SK-N-SH (cell line): ENCODE data around the gene CCNL1. TPM values are rescaled to one million over a fixed set of nuclear protein-coding genes. Genes with fewer than 3 reads are reported as not detected.

ENCODE experiments used
- CTCF ChIA-PET: fragments of 300-600, 350-600 bp; formaldehyde crosslinking; extraction: SDS; loops from one replicate; lab custom pipeline; 2021; lab: Yijun Ruan, JAX
- POLR2A ChIA-PET: fragments of 350-600 bp; sonication (Branson Sonifier 250); formaldehyde crosslinking; extraction: SDS; loops from one replicate; lab custom pipeline; 2020; ENCODE audit warnings: antibody characterized with exemption, inconsistent platforms; lab: Yijun Ruan, JAX
- DNase-seq: peaks from one replicate; pipeline ENCODE4 v3.0.0; 2012
- H2AFZ ChIP-seq: fragments of 200-600 bp; sonication (generic); 2 replicates; pipeline ENCODE4 v1.8.1; 2016; ENCODE audit warnings: antibody characterized with exemption, mild to moderate bottlenecking, low read depth
- H3F3A ChIP-seq: fragments of 200-600 bp; sonication (generic); replicated peaks from 2 replicates; pipeline ENCODE3; 2016; ENCODE audit warnings: antibody characterized with exemption, mild to moderate bottlenecking; ENCODE audit not compliant: insufficient read depth
- H3K27ac ChIP-seq, 2 experiments: fragments of 200-500 bp in 1 of 2; fragments of 200-600 bp in 1 of 2; sonication (Bioruptor generic) in 1 of 2; sonication (generic), shearing (Covaris generic) in 1 of 2; 2 replicates each; pipeline versions ENCODE4 v1.5.1 to v1.6.1; 2014 to 2016; ENCODE audit warnings: low read depth in 2 of 2, inconsistent platforms in 1 of 2, low read length in 1 of 2, mild to moderate bottlenecking in 1 of 2, mixed read lengths in 1 of 2
- H3K27me3 ChIP-seq: fragments of 200-600 bp; sonication (generic), shearing (Covaris generic); 2 replicates; pipeline ENCODE4 v1.6.1; 2016; ENCODE audit warnings: mixed run types; ENCODE audit not compliant: insufficient read depth
- H3K36me3 ChIP-seq, 2 experiments: fragments of 200-500 bp in 1 of 2; fragments of 200-600 bp in 1 of 2; sonication (Bioruptor generic) in 1 of 2; sonication (generic) in 1 of 2; replicated peaks in 1 of 2; 2 replicates each; pipeline versions ENCODE3 to v1.5.1; 2014 to 2016; ENCODE audit warnings: low read length in 1 of 2, mild to moderate bottlenecking in 1 of 2; ENCODE audit not compliant: insufficient read depth in 2 of 2, control insufficient read depth in 1 of 2
- H3K4me1 ChIP-seq, 2 experiments: fragments of 200-500 bp in 1 of 2; fragments of 200-600 bp in 1 of 2; sonication (Bioruptor generic) in 1 of 2; sonication (generic), shearing (Covaris generic) in 1 of 2; 2 replicates each; pipeline versions ENCODE4 v1.5.1 to v1.6.1; 2014 to 2016; ENCODE audit warnings: low read depth in 1 of 2, low read length in 1 of 2, mixed run types in 1 of 2; ENCODE audit not compliant: insufficient read depth in 2 of 2, control insufficient read depth in 1 of 2
- H3K4me2 ChIP-seq: fragments of 200-600 bp; sonication (generic), shearing (Covaris generic); 2 replicates; pipeline ENCODE4 v1.6.1; 2017; ENCODE audit warnings: mixed run types
- H3K4me3 ChIP-seq, 2 experiments: fragments of 200-500 bp in 1 of 2; fragments of 200-600 bp in 1 of 2; sonication (Bioruptor generic) in 1 of 2; sonication (generic), shearing (Covaris generic) in 1 of 2; 2 replicates each; pipeline versions ENCODE4 v1.5.1 to v1.8.1; 2014 to 2016; ENCODE audit warnings: low read depth in 2 of 2, inconsistent platforms in 1 of 2, low read length in 1 of 2, mild to moderate bottlenecking in 1 of 2, mixed read lengths in 1 of 2, moderate library complexity in 1 of 2
- H3K79me2 ChIP-seq: fragments of 200-600 bp; sonication (generic); 2 replicates; pipeline ENCODE4 v1.8.1; 2017; ENCODE audit warnings: mild to moderate bottlenecking; ENCODE audit not compliant: insufficient read depth
- H3K9ac ChIP-seq: fragments of 200-600 bp; sonication (generic); 2 replicates; pipeline ENCODE4 v1.6.1; 2017; ENCODE audit warnings: mixed run types
- H3K9me2 ChIP-seq: fragments of 200-600 bp; sonication (generic); 2 replicates; pipeline ENCODE4 v1.6.1; 2017; ENCODE audit warnings: mixed run types
- H3K9me3 ChIP-seq: fragments of 200-600 bp; sonication (generic); 2 replicates; pipeline ENCODE4 v1.6.1; 2017; ENCODE audit warnings: mixed run types, mild to moderate bottlenecking, moderate library complexity
- H4K20me1 ChIP-seq: fragments of 200-600 bp; sonication (generic); 2 replicates; pipeline ENCODE4 v1.6.1; 2017; ENCODE audit warnings: mild to moderate bottlenecking, mixed run types; ENCODE audit not compliant: insufficient read depth
- CHD2 ChIP-seq: fragments of 150-350 bp; IDR thresholded peaks from 2 replicates; pipeline ENCODE4 v1.6.1; 2018; ENCODE audit warnings: low read length; ENCODE audit not compliant: partially characterized antibody
- ELF1 ChIP-seq: IDR thresholded peaks from 2 replicates; pipeline ENCODE4 v1.4.0; 2012
- EZH2phosphoT487 ChIP-seq: fragments of 200-600 bp; sonication (generic); IDR thresholded peaks from 2 replicates; pipeline ENCODE4 v1.6.1; 2017; ENCODE audit warnings: low read depth, mixed run types, mild to moderate bottlenecking, antibody characterized with exemption, moderate library complexity, borderline replicate concordance
- GABPA ChIP-seq: IDR thresholded peaks from 2 replicates; pipeline ENCODE4 v1.4.0; 2012; ENCODE audit warnings: low read depth, mild to moderate bottlenecking
- POLR2AphosphoS5 ChIP-seq: IDR thresholded peaks from 2 replicates; pipeline ENCODE4 v1.6.1; 2012; ENCODE audit warnings: low read depth, low read length
- RCOR1 ChIP-seq: fragments of 150-350 bp; IDR thresholded peaks from 2 replicates; pipeline ENCODE4 v1.6.1; 2017; ENCODE audit warnings: antibody characterized with exemption, low read length
- RFX5 ChIP-seq: IDR thresholded peaks from 2 replicates; pipeline ENCODE4 v1.6.1; 2012; ENCODE audit warnings: mild to moderate bottlenecking, improper control_type of control experiment, low read length
- RXRA ChIP-seq: IDR thresholded peaks from 2 replicates; pipeline ENCODE4 v1.4.0; 2012; ENCODE audit warnings: low read depth, mild to moderate bottlenecking, borderline replicate concordance
- TAF1 ChIP-seq: IDR thresholded peaks from 2 replicates; pipeline ENCODE4 v1.6.1; 2012; ENCODE audit warnings: low read depth, mild to moderate bottlenecking, low read length, moderate library complexity, borderline replicate concordance
- TCF12 ChIP-seq: IDR thresholded peaks from 2 replicates; pipeline ENCODE4 v1.4.0; 2012
- YY1 ChIP-seq: IDR thresholded peaks from 2 replicates; pipeline ENCODE4 v1.4.0; 2012; ENCODE audit warnings: low read depth, mild to moderate bottlenecking
- WGBS: methylation state at CpG from one replicate; pipeline ENCODE4 v1.1.6; 2017; ENCODE audit warnings: low lambda C conversion rate; 5-methylcytosine and 5-hydroxymethylcytosine counted together
- polyA plus RNA-seq, 3 experiments: library from polyadenylated mRNA; depleted of rRNA; stranded (reverse); fragments of >200 nt; gene quantifications; 2 replicates each; pipeline ENCODE4 v1.2.3, GENCODE V29; 2012
- TF ChIP-seq, protein P1 (sequence below): IDR thresholded peaks from 2 replicates; pipeline ENCODE4; 2012
- TF ChIP-seq, protein P2 (sequence below): IDR thresholded peaks from 2 replicates; pipeline ENCODE4 v1.4.0; 2012; ENCODE audit warnings: low read depth
- TF ChIP-seq, protein P3 (sequence below): IDR thresholded peaks from 2 replicates; pipeline ENCODE4 v1.4.0; 2012; ENCODE audit warnings: low read depth, borderline replicate concordance

The CCNL1 gene
- polyA plus RNA-seq, 1 of the 3 experiments (the other 2 are of a cell fraction): 99.8 TPM

DNA sequence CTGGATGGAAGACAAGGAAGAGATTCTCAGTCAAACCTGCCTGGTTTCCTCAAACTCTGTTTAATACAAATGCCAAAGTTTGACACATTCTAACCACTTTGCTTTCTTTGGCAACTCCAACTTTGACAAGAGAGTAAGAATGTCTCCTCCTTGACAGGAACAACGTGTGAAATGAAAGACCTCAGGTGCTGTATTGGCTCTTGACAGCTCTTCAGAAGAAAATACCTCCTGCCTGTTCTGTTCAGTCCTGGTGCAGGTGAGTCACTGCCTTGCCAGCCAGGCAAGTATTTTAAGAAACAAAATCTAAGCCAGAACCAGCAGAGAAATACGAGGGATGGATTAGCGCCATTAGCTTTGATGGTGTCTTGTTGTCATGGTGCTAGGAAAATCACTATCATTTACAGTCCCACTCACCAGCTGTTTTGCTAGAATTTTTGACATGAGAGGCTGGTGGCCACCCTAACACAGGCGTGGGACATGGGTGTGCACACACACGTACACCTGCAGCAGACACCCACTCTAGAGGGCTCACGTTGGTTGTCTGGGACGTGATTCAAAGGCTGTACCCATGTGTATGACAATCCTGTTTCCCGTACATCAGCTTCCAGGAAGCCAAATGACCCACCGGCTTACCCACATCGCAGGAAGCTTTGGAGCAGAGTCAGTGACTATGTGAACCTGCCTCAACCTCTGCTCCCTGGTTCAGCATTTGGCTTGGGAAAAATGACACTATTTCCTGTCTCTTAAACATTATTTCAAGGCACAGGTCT lies 60.4 kb downstream of the CCNL1 start:
- TF ChIP-seq ELF1: no peak
- TF ChIP-seq RXRA: no peak
- TF ChIP-seq CHD2: no peak
- no peak for TF ChIP-seq EZH2phosphoT487
- no peak for TF ChIP-seq TAF1
- TF ChIP-seq TCF12: peak; percentile 35; the same call in 1 of the 2 replicates
- no peak for TF ChIP-seq RCOR1
- TF ChIP-seq POLR2AphosphoS5: no peak
- TF ChIP-seq, protein P1, sequence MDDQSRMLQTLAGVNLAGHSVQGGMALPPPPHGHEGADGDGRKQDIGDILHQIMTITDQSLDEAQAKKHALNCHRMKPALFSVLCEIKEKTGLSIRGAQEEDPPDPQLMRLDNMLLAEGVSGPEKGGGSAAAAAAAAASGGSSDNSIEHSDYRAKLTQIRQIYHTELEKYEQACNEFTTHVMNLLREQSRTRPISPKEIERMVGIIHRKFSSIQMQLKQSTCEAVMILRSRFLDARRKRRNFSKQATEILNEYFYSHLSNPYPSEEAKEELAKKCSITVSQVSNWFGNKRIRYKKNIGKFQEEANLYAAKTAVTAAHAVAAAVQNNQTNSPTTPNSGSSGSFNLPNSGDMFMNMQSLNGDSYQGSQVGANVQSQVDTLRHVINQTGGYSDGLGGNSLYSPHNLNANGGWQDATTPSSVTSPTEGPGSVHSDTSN: peak; percentile 43
- TF ChIP-seq RFX5: no peak
- H3K9ac ChIP-seq: no peak overlapping the region
- H3F3A ChIP-seq: no peaks in the 10 kb centered on the region
- ChIA-PET CTCF (interaction anchor here (0.6 to 4.8 kb wide), 6 partner anchors 9 to 1237 kb away, joined by 3 to 26 read pairs (median 4); partner anchors contain the start of gene TIPARP), POLR2A (interaction anchor here (2.4 kb wide), 1 partner anchor 10 kb away, joined by 11 read pairs; no protein-coding TSS in a partner anchor)
- no peaks in the 10 kb centered on the region for H3K79me2 ChIP-seq
- H4K20me1 ChIP-seq: no peaks in the 10 kb centered on the region
- no peak for DNase-seq
- no peaks in the 10 kb centered on the region for H3K36me3 ChIP-seq
- peaks cover 4 to 10% of the 10 kb centered on the region in 2 experiments; a peak in 2 of 4 replicates for H3K4me1 ChIP-seq
- no peak overlapping the region for H3K27ac ChIP-seq
- H3K27me3 ChIP-seq: no peaks in the 10 kb centered on the region
- WGBS: 89% methylated on average over 10 of the region's 10 CpGs
- no peaks in the 10 kb centered on the region for H3K9me3 ChIP-seq
- no peaks in the 10 kb centered on the region for H3K9me2 ChIP-seq
- H3K4me3 ChIP-seq: no peak overlapping the region
- H3K4me2 ChIP-seq: no peak overlapping the region
- H2AFZ ChIP-seq: no peak overlapping the region

DNA sequence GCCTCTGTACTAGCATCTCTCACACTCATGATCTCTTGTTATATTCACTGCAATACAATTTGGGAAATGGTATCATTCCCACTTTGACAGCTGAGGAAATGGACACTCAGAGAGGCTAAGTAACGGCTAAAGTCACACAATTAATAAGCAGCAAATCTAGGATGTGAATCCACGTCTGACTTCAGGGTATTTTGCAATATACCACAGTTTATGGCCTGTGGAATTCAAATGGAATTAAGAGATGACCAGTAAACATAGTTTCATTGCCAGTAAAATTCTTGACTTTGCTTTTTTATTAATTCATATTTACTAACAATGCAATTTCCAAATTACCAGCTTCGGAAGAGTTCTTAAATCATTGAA lies 61.1 kb downstream of the CCNL1 start:
- no peaks in the 10 kb centered on the region for H4K20me1 ChIP-seq
- H3K4me1 ChIP-seq: peaks cover 10% of the 10 kb centered on the region in 2 experiments; a peak in 2 of 4 replicates
- TF ChIP-seq GABPA (no peak), YY1 (no peak)
- TF ChIP-seq, protein P2, sequence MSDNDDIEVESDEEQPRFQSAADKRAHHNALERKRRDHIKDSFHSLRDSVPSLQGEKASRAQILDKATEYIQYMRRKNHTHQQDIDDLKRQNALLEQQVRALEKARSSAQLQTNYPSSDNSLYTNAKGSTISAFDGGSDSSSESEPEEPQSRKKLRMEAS: no peak
- TF ChIP-seq, protein P3, sequence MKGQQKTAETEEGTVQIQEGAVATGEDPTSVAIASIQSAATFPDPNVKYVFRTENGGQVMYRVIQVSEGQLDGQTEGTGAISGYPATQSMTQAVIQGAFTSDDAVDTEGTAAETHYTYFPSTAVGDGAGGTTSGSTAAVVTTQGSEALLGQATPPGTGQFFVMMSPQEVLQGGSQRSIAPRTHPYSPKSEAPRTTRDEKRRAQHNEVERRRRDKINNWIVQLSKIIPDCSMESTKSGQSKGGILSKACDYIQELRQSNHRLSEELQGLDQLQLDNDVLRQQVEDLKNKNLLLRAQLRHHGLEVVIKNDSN: no peak
- TF ChIP-seq, all 33 proteins: peak for 0
- ChIA-PET POLR2A (interaction anchor here (2.4 kb wide), 1 partner anchor 10 kb away, joined by 11 read pairs; no protein-coding TSS in a partner anchor), CTCF (interaction anchor here (0.6 to 4.8 kb wide), 6 partner anchors 9 to 1237 kb away, joined by 3 to 26 read pairs (median 4); partner anchors contain the start of gene TIPARP)
- H3K27me3 ChIP-seq: no peaks in the 10 kb centered on the region
- no peak overlapping the region for H3K4me3 ChIP-seq
- no peaks in the 10 kb centered on the region for H3K9me3 ChIP-seq
- no peak overlapping the region for H3K27ac ChIP-seq
- no peaks in the 10 kb centered on the region for H3K36me3 ChIP-seq
- H3K9me2 ChIP-seq: no peaks in the 10 kb centered on the region
- H2AFZ ChIP-seq: no peak overlapping the region
- no peak overlapping the region for H3K9ac ChIP-seq
- H3K79me2 ChIP-seq: no peaks in the 10 kb centered on the region
- DNase-seq: no peak
- H3F3A ChIP-seq: no peaks in the 10 kb centered on the region
- WGBS: 92% methylated on average over 3 of the region's 3 CpGs
- no peak overlapping the region for H3K4me2 ChIP-seq
